22Rv1 (cell line): ENCODE measurements around the gene ZFP90.

Source experiments
- H3K27ac ChIP-seq: fragments of 450-650 bp; 2 replicates; pipeline ENCODE4 v1.5.1; 2017
- ZFX ChIP-seq: fragments of 450-650 bp; IDR thresholded peaks from 2 replicates; pipeline ENCODE4 v1.6.1; 2017; ENCODE audit warnings: antibody characterized with exemption, borderline replicate concordance
- TF ChIP-seq, protein P1 (sequence below): fragments of 450-650 bp; IDR thresholded peaks from 2 replicates; pipeline ENCODE4 v1.5.1; 2017; ENCODE audit warnings: mild to moderate bottlenecking

The ZFP90 gene

DNA sequence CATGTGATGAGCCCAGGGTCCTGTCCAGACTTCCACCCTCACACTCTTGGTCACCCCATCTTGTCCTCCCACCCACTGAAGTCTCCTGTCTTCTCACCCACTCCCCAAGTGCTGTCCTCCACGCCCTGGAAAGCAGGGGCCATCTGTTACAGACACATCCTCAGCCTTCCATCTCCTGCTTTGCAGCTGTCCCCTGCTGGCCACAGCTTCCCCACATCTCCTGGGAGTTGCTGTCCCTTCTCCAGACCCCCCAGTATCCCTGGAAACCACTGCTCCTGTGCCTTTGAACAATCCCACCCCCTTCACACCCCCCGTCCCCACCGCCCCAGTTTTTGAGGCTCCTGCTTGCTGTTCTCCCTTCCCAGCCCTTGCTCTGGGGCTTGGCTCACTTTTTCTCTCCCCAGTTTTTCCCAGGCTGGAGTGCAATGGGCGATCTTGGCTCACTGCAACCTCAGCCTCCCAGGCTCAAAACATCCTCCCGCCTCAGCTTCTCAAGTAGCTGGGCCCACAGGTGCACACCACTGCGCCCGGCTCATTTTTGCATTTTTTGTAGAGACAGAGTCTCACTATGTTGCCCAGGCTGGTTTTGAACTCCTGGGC lies 30.4 kb upstream of the ZFP90 start:
- H3K27ac ChIP-seq: no peak overlapping the region
- TF ChIP-seq, protein P1, sequence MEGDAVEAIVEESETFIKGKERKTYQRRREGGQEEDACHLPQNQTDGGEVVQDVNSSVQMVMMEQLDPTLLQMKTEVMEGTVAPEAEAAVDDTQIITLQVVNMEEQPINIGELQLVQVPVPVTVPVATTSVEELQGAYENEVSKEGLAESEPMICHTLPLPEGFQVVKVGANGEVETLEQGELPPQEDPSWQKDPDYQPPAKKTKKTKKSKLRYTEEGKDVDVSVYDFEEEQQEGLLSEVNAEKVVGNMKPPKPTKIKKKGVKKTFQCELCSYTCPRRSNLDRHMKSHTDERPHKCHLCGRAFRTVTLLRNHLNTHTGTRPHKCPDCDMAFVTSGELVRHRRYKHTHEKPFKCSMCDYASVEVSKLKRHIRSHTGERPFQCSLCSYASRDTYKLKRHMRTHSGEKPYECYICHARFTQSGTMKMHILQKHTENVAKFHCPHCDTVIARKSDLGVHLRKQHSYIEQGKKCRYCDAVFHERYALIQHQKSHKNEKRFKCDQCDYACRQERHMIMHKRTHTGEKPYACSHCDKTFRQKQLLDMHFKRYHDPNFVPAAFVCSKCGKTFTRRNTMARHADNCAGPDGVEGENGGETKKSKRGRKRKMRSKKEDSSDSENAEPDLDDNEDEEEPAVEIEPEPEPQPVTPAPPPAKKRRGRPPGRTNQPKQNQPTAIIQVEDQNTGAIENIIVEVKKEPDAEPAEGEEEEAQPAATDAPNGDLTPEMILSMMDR: no peak
- TF ChIP-seq ZFX: no peak

DNA sequence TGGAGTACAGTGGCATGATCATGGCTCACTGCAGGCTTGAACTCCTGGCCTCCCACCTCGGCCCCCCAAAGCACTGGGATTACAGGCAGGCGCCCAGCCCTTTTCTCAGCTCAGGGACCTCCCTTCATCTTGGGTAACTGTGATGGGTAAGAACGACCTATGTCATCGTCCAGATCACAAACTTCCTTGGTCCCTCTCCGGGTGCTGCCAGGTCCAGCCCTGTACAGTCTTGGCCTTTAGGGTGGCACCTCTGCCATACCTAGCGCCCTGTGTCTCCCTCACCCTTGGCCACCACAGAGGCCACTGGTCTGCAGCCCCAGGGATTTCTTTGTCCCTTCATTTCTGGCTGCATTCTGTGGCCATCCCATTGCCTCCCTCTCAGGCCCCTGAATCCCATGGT lies 29.7 kb upstream of the ZFP90 start:
- no peak overlapping the region for H3K27ac ChIP-seq
- TF ChIP-seq, protein P1: no peak
- no peak for TF ChIP-seq ZFX

DNA sequence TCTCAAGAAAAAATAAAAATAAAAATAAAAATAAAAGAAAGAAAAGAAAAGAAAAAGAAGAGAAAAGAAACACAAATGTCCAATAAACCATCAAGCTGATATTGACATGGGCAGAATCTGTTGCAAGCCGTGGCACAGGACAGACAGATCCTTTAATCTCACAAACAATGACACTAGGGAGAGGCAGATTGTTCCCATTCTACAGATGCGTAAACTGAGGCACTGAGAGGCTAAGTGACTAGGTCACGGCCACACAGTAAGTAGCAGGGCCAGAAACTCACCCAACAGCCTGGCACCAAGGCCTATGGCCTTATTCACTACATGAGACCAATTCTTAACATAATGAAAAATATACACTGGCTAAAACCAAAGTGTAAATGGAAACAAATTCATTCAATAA lies 28.3 kb upstream of the ZFP90 start:
- no peak overlapping the region for H3K27ac ChIP-seq

DNA sequence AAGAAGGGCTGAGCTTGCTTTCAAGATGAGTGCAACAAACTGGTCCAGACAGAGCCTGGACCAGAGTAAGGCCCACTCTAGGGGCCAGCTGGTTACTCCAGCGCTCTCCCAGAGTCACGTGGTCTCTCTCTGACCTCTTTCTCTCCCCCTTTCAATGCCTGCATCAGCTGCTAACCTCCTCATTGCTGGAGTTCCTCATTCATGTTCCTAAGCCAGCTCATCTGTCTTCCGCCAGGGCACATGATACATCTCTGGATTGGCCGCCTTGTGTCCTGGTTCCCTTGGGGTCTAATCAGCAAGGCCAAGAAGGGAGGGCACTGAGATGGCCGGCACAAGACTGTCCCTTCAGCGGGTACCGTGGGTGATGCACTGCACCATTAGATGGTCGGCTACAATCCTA lies 26.9 kb upstream of the ZFP90 start:
- H3K27ac ChIP-seq: no peak overlapping the region
- TF ChIP-seq, protein P1: no peak
- TF ChIP-seq ZFX: no peak

More for the DNA sequence above, 28.3 kb upstream of the ZFP90 start:
- TF ChIP-seq ZFX: no peak
- TF ChIP-seq, protein P1: no peak

DNA sequence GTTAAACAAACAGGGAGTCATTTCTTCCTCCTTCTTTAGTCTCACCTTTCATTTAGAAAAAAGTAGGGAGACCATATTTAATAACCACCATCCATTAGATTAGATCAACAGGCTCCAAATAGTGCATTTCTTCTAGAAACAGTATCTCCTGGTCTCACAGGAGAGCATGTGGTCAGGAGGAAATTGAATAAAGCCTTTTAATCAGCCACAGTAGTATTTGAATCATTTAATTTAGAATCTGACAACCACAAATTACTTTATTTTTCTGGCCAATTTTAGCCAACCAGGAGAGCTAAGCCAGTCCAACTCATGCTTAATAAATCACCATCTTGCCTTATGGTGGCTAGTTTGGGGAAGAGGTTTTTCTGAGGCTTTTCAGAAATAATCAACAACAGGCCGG lies 26.3 kb upstream of the ZFP90 start:
- TF ChIP-seq, protein P1: no peak
- no peak for TF ChIP-seq ZFX
- H3K27ac ChIP-seq: no peak overlapping the region

DNA sequence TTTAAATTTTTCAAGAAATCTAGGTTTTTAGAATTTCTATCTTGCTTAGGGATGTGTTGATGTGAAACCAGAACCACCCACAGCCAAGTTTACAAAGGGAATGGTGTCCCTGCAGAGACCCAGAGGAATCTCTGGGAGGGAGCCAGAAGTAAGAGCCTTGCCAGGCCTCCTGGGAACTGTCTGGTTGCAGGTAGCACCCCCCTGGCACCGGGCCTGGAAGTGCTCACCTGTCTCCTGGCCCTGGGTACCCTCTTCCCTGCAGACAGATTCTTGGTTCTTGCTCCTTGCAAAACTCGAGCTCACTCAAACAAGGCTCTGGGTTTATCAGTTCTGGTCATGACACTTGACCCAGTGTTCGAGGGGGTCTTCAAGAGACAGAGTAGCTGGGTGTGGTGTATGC lies 24.6 kb upstream of the ZFP90 start:
- TF ChIP-seq, protein P1: no peak
- no peak for TF ChIP-seq ZFX
- no peak overlapping the region for H3K27ac ChIP-seq

DNA sequence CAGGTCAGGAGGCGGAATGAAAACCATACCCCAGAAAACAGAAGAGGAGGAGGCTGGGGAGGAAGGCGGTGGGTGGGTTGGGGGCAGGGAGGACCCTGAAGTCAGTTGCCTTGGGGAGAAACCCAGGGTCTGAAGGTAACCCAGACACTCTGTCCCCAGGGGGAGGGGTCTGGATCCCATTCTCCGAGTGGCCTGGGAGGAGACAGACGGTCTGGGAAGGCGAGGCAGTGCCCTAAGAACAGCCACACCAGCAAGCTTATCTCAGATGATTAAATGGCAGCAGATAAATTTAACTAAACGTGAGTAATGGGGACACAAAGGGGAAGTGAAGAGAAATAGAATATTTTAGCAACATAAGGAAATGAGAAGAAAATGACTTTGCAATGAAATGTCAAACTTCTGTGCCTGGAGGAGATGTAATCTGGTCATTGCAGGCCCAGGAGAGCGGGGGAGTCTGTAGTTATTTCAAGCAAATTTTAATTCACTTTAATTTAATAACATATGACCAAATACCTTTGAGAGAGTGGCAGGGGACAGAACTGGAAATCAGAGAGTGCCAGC lies 21.4 kb upstream of the ZFP90 start:
- TF ChIP-seq, protein P1: no peak
- TF ChIP-seq ZFX: no peak
- H3K27ac ChIP-seq: no peak overlapping the region
